Measurements from ENCODE around the gene FYCO1. TPM values are rescaled to one million over a fixed set of nuclear protein-coding genes. Genes with fewer than 3 reads are reported as not detected.

FYCO1 gene
- total and polyA plus RNA-seq, 2 experiments from 2014 or later: 7.5 to 23.0 TPM

DNA sequence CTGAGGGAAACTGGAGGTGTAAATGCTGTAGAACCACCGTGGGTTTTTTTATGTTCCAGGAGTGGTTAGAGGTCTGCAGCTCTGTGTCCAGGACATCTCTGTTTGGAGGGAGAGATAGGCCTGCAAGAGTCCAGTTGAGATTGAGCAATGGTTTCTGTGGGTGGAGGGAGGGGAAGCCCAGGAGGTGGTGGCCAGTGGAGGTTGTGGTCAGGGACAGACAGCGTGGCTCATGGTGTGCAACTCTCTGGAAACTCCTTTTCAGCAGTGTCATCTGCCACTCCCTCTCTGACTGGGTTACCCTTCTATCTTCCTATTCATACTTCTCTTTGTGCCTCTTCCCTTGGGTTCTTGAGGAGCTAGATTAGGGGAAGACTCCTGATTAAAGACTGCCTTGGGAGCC, 22.1 kb upstream of the FYCO1 start:
- WGBS (ENCODE audit: low lambda C conversion rate, missing lambda C conversion rate): 53% methylated on average over 2 of the region's 2 CpGs
- H3K27ac ChIP-seq: no peak overlapping the region
- no peaks in the 10 kb centered on the region for H3K4me1 ChIP-seq (ENCODE audit: insufficient read depth)
- no peak for TF ChIP-seq CTCF (IDR thresholded peaks at IDR 0.05; ENCODE audit: poor library complexity)
- no peak for TF ChIP-seq EZH2phosphoT487 (IDR thresholded peaks at IDR 0.05; ENCODE audit: low read depth, severe bottlenecking, unreplicated experiment)
- TF ChIP-seq EZH2 (IDR thresholded peaks at IDR 0.05; ENCODE audit: borderline replicate concordance): no peak
- no peak overlapping the region for H3K4me3 ChIP-seq
- H2AFZ ChIP-seq: no peak overlapping the region
- DNase-seq (ENCODE audit: low spot score): no peak
- no peaks in the 10 kb centered on the region for H3K36me3 ChIP-seq (replicated peaks; ENCODE audit: insufficient read depth, low read depth)
- H3K4me2 ChIP-seq: no peak overlapping the region
- H3K27me3 ChIP-seq: no peaks in the 10 kb centered on the region
- H3K9me3 ChIP-seq (ENCODE audit: low read depth): no peaks in the 10 kb centered on the region
- H3K9me2 ChIP-seq (replicated peaks; ENCODE audit: insufficient read depth): no peaks in the 10 kb centered on the region
- H3K79me2 ChIP-seq: no peaks in the 10 kb centered on the region
- H4K20me1 ChIP-seq (ENCODE audit: insufficient read depth, poor library complexity, severe bottlenecking): no peaks in the 10 kb centered on the region

- no peaks in the 10 kb centered on the region for H3K9me2 ChIP-seq (replicated peaks; ENCODE audit: insufficient read depth)
- H2AFZ ChIP-seq: no peak overlapping the region
- DNase-seq (ENCODE audit: low spot score): no peak
- H3K4me1 ChIP-seq (ENCODE audit: insufficient read depth): no peaks in the 10 kb centered on the region
- H3K27ac ChIP-seq: no peak overlapping the region
- TF ChIP-seq CTCF (IDR thresholded peaks at IDR 0.05; ENCODE audit: poor library complexity) (no peak), EZH2phosphoT487 (IDR thresholded peaks at IDR 0.05; ENCODE audit: low read depth, severe bottlenecking, unreplicated experiment) (no peak), EZH2 (IDR thresholded peaks at IDR 0.05; ENCODE audit: borderline replicate concordance) (no peak)
- WGBS (ENCODE audit: low lambda C conversion rate, missing lambda C conversion rate): 91% methylated on average over 7 of the region's 7 CpGs
- H3K4me2 ChIP-seq: no peak overlapping the region
- H3K9me3 ChIP-seq (ENCODE audit: low read depth): no peaks in the 10 kb centered on the region
- H3K27me3 ChIP-seq: no peaks in the 10 kb centered on the region
- H3K79me2 ChIP-seq: no peaks in the 10 kb centered on the region
- no peaks in the 10 kb centered on the region for H4K20me1 ChIP-seq (ENCODE audit: insufficient read depth, poor library complexity, severe bottlenecking)
- no peak overlapping the region for H3K4me3 ChIP-seq
- H3K36me3 ChIP-seq (replicated peaks; ENCODE audit: insufficient read depth, low read depth): no peaks in the 10 kb centered on the region
Measured at GRCh38 chr3:46013316-46014094, 17.9 kb upstream of the FYCO1 start.

DNA sequence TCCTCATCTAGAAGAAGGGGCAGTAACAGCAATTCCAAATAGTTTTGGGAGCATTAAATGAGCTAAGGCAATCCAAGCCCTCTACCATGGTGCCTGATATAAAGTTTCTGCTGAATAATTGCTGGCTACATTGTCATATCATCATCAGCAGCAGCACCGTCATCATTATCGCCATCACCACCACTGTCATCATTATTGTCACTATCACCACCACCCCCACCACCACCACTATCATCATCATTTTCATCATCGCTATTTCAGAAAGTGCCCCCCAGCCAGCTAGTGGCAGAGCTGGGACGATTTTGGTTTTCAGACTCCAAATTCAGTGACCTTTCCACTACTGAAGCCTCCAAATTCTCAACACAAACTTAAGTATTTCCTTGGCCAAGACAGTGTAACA, 16.6 kb upstream of the FYCO1 start:
- no peaks in the 10 kb centered on the region for H3K27me3 ChIP-seq
- H3K27ac ChIP-seq: no peak overlapping the region
- no peaks in the 10 kb centered on the region for H4K20me1 ChIP-seq (ENCODE audit: insufficient read depth, poor library complexity, severe bottlenecking)
- no peak for DNase-seq (ENCODE audit: low spot score)
- no peaks in the 10 kb centered on the region for H3K9me3 ChIP-seq (ENCODE audit: low read depth)
- 92% methylated on average over 4 of the region's 4 CpGs for WGBS (ENCODE audit: low lambda C conversion rate, missing lambda C conversion rate)
- no peak overlapping the region for H3K4me2 ChIP-seq
- no peaks in the 10 kb centered on the region for H3K79me2 ChIP-seq
- TF ChIP-seq EZH2phosphoT487 (IDR thresholded peaks at IDR 0.05; ENCODE audit: low read depth, severe bottlenecking, unreplicated experiment): no peak
- TF ChIP-seq CTCF (IDR thresholded peaks at IDR 0.05; ENCODE audit: poor library complexity): no peak
- no peak for TF ChIP-seq EZH2 (IDR thresholded peaks at IDR 0.05; ENCODE audit: borderline replicate concordance)
- H3K4me1 ChIP-seq (ENCODE audit: insufficient read depth): no peaks in the 10 kb centered on the region
- no peak overlapping the region for H3K4me3 ChIP-seq
- H3K36me3 ChIP-seq (replicated peaks; ENCODE audit: insufficient read depth, low read depth): no peaks in the 10 kb centered on the region
- H3K9me2 ChIP-seq (replicated peaks; ENCODE audit: insufficient read depth): no peaks in the 10 kb centered on the region
- no peak overlapping the region for H2AFZ ChIP-seq

All from hepatocyte (in vitro differentiated cells).